ENCODE results near the gene KCNN2.

GRCh38 chr5:114418176-114419066, 56.6 kb downstream of the KCNN2 start:
- TF ChIP-seq EZH2 (IDR thresholded peaks at IDR 0.05; ENCODE audit: low read length, missing control alignments), result no peak
- no peak for TF ChIP-seq CTCF (conservative IDR thresholded peaks at IDR 0.05 in 1 of 2, IDR thresholded peaks at IDR 0.05 in 1 of 2; ENCODE audit: low read depth in 1 of 2, low read length in 2 of 2)

Data from fibroblast of lung (primary cell).